Myocyte (in vitro differentiated cells): ENCODE measurements around the gene ANKS3. TPM values are rescaled to one million over a fixed set of nuclear protein-coding genes. Genes with fewer than 3 reads are reported as not detected.

Experiments
- DNase-seq: peaks from one replicate; pipeline ENCODE4 v3.0.0-alpha.2; 2012; ENCODE audit warnings: low read depth
- total RNA-seq: library from RNA; depleted of rRNA; stranded (reverse); fragments of >200 nt; gene quantifications from 2 replicates; pipeline ENCODE4 v1.2.3, GENCODE V29; 2014

Gene ANKS3
- total RNA-seq, 1 donor from 2014 or later, result 16.8 TPM

DNA sequence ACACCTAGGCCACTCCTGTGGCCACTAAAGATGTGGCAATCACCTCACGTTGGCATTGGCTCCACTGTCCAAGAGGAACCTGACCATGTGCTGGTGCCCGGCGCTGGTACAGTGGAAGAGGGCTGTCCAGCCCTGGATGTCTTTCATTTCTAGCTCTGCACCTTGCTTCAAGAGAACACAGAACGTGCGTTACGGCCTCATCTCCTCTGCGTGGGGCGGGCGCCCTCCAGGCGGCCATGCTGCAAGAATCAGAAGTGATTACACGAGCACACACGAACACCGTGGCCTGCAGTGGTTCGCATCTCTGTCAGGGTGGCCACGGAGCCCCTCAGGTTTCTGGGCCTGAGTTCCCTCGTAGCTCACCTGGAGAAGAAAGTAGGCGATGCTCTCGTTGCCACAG, 7.5 kb downstream of the ANKS3 start:
- no peak for DNase-seq

DNA sequence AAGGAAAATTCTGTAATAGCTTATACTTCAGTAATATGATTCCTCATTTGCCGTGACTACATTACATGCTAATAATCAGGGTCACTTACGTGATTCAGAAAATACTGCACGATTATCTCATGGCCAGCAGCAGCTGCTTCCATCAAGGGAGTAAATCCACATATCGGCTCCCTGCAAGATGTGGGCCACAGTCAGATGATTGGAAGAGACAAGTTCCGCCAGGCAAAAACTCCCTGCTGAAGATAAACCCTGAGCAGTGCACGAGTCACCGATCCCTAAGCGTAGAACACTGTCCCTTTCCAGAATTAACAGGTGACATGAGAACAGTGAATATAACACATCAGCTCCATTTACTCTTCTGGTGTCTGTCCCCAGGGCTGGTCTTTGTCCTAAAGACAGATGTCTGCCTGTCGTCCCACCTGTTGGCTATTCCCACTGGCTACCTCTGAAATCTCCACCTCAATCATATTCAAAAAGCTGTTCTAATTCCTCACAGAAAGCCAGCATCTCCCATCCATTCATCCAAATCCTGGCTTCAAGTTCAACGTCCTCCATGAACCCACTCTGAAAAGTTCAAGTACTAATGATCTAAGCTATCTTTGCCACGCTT, 9.3 kb downstream of the ANKS3 start:
- DNase-seq, result peak; percentile 68

DNA sequence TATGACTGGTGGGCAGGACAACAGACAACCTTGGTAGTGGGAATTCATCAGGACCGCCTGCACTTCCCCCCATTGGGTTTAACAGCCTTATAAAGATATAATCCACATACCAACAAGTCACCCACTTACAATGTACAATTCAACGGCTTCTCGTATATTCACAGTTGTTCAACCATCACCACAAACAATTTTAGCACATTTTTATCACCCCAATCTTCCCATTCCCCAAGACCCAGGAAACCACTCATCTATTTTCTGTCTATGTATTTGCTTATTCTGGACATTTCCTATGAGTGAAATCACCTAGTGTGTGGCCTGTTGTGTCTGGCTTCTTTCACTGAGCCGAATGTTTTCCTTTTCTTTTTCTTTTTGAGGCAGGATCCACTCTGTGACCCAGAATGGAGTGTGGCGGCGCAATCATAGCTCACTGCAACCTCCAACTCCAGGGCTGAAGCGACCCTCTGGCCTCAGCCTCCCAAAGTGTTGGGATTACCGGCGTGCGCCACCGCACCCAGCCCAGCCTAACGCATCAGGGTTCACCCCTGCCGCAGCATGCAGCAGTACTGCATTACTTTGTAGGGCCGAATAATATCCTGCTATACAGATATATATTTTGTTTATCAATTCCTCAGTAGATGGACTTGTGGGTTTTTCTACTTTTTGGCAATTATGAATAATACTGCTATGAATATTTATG, 10.9 kb downstream of the ANKS3 start:
- DNase-seq, result no peak

GRCh38 chr16:4718466-4718865, 15.6 kb downstream of the ANKS3 start:
- peak; percentile 38 for DNase-seq

- no peak for DNase-seq
Measured at GRCh38 chr16:4714996-4715395, 19.1 kb downstream of the ANKS3 start.

DNA sequence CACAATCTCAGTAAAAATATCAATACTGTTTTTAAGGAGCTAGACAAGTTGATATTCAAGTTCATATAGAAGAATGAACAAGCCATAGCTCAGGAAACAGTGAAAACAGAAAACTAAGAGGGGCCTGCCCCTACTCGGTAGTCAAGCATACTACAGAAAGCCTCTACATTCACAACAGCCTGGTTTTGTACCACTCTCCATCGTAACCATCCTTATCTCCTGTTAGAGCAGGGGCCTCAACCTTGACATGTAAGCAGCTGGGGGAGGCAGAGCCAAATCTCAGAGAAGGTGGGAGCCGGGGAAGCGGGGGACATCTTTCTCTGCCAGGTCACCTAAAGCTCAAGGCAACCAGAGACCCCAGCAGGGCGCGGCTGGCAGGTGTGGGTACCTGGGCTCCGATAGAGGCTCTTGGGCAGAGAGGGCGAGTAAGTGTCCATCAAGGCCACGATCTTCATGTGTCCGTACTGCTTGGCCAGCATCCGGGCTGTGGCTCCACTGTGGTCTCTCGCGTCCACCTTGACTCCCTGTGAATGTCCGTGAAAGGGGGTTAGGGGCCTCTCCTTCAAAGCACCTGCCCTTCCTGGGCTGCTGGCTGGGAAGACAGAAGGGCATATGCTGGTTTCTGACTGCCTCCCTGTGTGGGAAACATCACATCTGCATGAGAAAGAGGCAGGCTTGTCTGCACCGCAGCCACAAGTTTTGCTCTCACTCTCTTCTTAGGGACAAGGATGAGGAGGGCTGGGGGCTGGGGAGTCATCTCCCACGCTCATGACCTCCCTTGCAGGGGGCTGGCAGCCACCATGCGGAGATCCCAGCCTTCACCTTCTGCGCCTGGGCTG, 20.2 kb downstream of the ANKS3 start:
- DNase-seq, result no peak

DNA sequence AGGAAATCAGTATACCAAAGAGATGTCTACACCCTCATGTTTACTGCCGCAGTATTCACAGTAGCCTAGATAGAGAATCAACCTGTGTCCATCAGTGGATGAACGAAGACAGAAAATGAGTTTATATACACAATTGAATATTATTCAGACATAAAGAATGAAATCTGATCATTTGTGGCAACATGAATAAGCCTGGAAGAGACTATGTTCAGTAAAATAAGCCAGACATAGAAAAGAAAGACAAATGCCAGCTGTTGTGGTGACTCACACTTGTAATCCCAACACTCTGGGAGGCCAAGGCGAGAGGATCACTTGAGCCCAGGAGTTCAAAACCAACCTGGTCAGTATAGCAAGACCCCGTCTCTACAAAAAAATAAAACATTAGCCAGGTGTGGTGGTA, 24.6 kb downstream of the ANKS3 start:
- peak; percentile 33 for DNase-seq

- DNase-seq, result no peak
Measured at GRCh38 chr16:4706871-4707270, 27.2 kb downstream of the ANKS3 start.

- no peak for DNase-seq
Measured at GRCh38 chr16:4704913-4705312, 29.2 kb downstream of the ANKS3 start.

GRCh38 chr16:4704491-4704890, 29.6 kb downstream of the ANKS3 start:
- no peak for DNase-seq

DNA sequence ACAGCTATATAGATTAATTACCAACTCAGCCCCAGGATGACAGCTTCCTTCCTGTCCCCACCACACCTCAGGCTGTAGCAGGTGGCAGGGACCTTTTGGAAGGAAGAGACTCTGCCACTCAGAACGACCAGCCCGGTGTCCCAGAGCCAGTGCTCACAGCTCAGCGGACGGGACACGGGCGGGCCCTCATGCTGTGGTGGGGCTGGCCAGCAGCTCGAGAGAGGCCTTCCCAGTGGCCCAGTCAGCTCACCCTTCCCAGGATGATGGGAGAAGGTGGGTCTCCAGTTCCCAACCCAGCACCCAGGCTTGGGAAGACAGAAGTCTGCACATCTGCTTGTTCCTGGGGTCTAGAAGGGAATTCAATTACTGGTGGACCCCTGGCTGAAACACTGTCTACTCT, 30.2 kb downstream of the ANKS3 start:
- no peak for DNase-seq

- no peak for DNase-seq
Measured at GRCh38 chr16:4702466-4702808, 31.6 kb downstream of the ANKS3 start.

DNA sequence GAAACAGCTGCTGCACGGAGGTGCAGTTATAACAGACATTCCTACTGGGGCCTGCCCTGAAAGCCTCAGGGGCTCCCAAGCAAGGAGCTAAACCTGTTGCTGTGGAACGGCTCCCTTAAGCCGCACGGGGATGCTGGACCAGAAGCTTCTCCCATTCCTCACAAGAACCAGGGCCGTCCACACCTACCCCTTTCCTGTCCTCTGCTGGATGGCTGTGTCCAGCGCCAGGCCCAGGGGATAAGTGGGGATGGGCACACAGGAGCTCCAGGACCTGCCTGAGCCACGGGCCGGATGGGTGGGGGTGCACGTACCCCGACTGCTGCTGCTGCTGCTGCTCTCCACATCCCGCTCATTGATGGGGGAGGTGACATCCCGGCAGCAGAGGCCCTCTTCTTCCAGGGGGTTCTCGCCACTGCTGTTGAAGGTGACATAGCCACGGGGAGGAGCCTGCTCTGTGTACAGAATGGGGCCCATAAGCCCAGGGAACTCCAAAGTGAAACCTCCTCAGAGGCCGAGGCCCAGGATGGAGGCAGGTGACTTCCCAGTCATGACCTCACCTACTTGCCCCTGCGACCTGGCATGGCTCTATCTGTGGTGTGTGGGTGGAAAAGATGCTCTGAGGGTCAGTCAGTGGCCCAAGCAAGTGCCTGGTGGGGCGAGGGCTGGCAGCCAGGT, 32.1 kb downstream of the ANKS3 start:
- DNase-seq, result no peak

- no peak for DNase-seq
Measured at GRCh38 chr16:4700997-4701743, 32.9 kb downstream of the ANKS3 start.

DNA sequence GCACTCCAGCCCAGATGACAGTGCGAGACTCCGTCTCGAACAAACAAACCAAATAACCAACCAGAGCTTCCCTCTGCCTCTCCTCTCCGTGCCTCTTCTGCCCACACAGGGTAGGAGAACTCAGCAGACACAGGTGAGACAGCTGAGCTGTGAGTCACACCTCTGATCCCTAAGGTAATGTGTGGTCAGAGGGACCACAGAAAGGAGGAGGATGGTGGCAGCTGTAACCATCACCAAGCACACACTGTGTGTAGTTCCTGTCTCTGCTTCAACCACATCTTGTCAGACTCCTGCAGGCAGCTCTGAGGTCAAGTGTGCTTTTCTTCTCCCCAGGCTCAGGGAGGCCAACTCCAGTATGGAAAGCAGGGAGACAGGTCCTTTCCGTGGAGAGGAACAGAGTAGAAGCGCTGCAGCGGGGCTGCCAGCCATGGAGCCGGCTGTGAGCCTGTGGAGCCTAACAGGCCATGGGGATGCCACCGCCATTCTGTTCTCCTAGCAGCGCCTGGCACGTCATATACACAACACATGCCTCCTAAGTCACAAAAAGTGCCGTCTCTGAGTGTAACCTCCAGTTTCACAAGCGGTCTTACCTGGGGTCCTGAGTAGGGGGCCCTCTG, 33.6 kb downstream of the ANKS3 start:
- DNase-seq, result no peak

DNA sequence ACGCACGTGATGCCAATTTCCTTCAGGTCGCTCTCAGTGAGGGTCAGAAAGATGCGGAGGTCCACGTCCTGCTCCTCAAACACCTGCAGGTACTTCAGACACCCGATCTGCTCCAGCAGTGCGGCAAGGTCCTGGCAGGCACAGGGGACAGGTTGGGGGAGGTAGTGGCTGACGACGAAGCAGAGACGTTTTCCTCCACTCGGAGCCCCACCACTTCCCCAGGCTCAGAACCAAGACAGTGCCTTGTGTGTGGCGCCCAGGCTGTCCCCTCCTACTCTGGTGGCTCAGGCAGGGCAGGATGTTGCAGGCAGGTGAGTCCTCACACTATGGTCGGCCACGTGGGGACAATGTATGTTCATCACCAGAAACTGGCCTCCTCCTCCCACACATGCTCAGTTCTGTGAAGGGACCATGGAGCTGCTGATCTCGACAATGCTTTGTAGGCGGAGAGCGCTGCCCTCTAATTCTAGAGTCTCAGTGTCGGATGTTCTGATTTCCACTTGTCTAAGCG, 35.0 kb downstream of the ANKS3 start:
- no peak for DNase-seq

DNA sequence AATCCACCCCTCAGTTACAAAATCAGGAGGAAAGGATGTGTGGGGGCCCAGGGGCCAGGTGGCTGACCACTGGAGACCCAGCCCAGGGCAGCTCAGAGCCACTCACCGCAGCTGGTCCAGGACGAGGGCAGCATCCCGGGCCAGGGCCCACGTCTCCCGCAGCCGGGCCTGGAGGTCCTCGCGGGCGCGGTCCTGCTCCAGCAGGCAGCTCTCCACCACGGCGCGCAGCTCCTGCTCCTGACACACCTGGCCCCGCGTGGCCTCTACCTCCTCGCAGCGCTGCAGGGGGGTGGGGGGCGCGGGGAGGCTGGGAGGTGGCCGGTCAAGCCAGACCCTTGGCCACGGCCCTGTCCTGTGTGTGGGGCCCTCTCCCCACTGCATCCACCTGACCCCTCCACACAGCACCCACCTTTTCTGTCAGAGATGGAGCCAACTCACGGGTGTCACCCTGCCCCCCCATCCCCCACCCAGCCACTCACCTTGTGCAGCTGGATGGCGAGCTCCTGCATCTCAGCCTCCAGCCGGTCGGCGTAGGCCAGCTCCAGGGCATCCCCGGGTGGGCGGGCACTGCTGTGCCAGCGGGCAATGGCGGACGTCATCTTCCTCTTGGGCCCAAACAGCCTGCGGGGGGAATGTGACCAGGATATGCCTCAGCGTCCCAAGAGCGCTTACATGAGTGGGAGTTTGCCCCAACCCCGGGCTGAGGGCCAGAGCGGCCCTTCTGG, 35.6 kb downstream of the ANKS3 start:
- DNase-seq, result no peak

DNA sequence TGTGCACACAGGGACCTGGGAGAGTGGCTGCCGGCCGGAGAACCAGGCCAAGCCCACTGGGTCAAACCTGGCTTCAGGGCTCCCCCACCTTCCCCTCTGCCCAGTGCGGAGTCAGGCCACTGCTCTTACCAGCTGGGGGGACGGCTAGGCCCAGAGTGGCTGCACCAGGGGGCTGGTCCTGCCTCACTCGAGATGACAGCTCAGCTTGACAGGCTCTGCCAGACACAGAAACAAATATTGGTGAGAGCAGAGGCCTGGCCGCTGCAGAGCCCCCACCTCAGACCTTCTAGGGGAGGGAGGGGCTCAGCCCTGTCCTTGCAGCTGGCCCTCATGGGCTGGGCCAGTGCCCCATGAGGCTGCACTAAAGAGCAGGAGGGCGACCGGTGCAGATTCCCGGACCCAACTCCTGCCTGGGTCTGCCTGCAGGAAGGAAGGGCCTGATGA, 36.2 kb downstream of the ANKS3 start:
- no peak for DNase-seq
